Adrenal gland (tissue), 5 donors: ENCODE results near the gene EVI5L.
"Not testable (repeated sequence)": the region's sequence is repeated elsewhere in the genome, so short reads cannot be mapped to it uniquely, and the experiment has no call there.

Experiments used
- POLR2A ChIP-seq, 2 donors: fragments of 450-650 bp; IDR thresholded peaks; one replicate each; pipeline ENCODE4 v1.6.1; 2017; ENCODE audit warnings: antibody characterized with exemption in 2 of 2, mild to moderate bottlenecking in 2 of 2, moderate library complexity in 1 of 2
- TF ChIP-seq, protein P1 (sequence below), 6 experiments: fragments of 450-650 bp in 4 of 6; fragments of 200-600 bp in 2 of 6; sonication (generic) in 1 of 6; IDR thresholded peaks; 1 replicate in 5 of 6; 2 replicates in 1 of 6; pipeline versions ENCODE4 v1.5.1 to v1.8.0; 2016 to 2021; ENCODE audit warnings: antibody characterized with exemption in 6 of 6, mild to moderate bottlenecking in 2 of 6, moderate library complexity in 1 of 6
- donor health status: DM: no; HTN: no; CAD: no.

DNA sequence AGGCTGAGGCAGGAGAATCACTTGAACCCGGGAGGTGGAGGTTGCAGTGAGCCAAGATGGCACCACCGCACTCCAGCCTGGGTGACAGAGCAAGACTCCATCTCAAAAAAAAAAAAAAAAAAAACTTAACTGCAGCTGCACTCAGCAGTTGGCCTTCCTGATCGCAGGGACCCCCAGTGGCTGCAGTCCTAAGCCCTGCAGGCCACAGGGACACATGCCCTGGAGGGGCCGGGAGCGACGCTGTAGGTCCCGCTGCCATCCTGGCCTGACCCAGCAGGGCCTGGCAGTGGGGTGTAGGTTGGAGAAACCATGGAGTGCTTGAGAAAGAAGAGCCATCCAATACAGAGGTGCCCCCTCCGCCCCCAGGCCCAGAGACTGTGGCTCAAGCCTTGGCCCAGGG is 29.1 kb downstream of the EVI5L start:
- TF ChIP-seq, protein P1, sequence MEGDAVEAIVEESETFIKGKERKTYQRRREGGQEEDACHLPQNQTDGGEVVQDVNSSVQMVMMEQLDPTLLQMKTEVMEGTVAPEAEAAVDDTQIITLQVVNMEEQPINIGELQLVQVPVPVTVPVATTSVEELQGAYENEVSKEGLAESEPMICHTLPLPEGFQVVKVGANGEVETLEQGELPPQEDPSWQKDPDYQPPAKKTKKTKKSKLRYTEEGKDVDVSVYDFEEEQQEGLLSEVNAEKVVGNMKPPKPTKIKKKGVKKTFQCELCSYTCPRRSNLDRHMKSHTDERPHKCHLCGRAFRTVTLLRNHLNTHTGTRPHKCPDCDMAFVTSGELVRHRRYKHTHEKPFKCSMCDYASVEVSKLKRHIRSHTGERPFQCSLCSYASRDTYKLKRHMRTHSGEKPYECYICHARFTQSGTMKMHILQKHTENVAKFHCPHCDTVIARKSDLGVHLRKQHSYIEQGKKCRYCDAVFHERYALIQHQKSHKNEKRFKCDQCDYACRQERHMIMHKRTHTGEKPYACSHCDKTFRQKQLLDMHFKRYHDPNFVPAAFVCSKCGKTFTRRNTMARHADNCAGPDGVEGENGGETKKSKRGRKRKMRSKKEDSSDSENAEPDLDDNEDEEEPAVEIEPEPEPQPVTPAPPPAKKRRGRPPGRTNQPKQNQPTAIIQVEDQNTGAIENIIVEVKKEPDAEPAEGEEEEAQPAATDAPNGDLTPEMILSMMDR (IDR thresholded peaks at IDR 0.05): not testable (repeated sequence)
- TF ChIP-seq POLR2A (IDR thresholded peaks at IDR 0.05): not testable (repeated sequence)
